Endothelial cell of hepatic sinusoid (primary cell): ENCODE data around the gene GALNT9.

Experiments used
- in situ Hi-C: cut with HindIII; loops from 2 replicates; pipeline ENCODE4 v1.10.0; 2017; ENCODE audit warnings: low sequenced_read_pairs

Gene GALNT9

DNA sequence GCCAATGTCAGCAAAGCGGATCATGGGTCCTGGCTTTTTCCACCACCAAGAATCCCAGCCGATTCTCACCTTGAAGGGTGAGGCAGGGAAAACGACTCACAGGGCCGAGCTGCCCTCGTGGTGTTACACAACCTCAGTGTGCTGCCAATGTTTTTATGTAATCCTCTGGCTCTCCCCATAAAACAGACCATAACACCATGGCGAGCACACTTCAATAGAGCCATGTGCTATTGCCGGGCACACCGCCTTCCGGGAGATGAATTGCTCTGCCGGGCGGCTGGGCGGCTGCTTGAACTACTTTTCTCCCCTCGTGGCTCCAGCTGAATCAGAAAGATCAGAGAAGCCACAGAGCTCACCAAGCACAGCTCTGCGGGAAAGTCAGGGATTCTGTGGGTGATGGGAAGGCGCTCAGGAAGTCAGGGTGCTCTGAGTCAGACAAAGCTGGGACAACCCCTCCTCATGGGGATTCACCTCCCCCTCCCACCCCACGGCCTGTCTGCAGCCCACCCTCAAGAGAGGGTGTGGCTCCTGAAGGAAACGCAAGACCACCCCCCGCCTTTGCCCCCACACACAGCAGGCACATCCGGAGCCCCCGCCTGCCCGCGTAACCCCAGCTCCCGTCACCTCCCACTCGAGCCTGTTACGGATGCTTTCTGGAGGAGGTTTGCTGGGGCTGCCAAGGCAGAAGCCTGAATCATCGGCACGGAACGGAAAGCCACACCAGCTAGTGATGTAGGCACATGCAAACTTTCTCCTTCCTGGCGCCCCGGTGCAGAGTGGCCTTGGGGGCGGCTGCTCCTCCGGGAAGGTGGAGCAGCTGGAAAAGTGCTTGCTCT lies 1.8 kb downstream of the GALNT9 start:
- in situ Hi-C loops: loop anchor here (5.0 to 10.0 kb wide), 3 partner anchors 45 to 223 kb away; no protein-coding TSS in a partner anchor

DNA sequence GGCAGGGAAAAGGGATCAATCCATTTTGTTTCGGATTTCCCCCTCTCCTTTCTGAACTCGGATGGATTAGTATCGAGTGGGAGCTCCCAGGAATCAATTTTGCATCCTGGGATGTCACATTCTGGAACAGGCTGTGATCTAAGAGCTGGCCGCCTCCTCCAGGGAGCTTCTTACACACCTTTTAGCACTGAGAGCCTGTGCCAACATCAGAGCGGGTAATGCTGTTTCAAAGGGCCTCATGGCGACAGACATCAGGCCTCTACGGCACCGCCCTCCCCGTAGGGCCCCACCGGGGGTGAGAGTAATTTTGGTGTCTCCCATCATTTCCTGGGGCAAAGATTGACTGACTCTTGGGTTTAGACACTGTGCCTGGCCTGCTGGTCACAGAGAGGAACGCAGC lies 2.7 kb downstream of the GALNT9 start:
- in situ Hi-C loops: loop anchor here (5.0 to 10.0 kb wide), 3 partner anchors 44 to 222 kb away; no protein-coding TSS in a partner anchor

DNA sequence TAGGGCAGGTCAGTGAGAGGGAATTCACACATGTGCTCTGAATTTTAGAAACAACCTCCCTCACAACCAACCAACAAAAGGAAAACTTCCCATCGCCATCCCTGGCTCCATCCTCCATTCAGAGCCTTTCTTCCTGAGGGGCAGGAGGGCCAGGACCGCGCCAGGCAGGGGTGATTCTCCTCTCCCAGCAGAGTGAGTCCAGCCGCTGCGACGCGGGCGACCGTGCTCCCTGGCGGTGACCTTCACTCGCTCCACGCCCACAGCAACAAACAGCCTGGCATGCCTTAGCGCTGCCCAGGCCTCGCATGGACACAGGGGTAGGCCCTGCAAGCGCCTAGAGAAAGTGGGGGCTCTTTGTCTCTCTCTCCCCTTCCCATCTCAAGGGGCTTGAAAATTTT lies 3.7 kb downstream of the GALNT9 start:
- in situ Hi-C loops: loop anchor here (5.0 to 10.0 kb wide), 3 partner anchors 43 to 221 kb away; no protein-coding TSS in a partner anchor

DNA sequence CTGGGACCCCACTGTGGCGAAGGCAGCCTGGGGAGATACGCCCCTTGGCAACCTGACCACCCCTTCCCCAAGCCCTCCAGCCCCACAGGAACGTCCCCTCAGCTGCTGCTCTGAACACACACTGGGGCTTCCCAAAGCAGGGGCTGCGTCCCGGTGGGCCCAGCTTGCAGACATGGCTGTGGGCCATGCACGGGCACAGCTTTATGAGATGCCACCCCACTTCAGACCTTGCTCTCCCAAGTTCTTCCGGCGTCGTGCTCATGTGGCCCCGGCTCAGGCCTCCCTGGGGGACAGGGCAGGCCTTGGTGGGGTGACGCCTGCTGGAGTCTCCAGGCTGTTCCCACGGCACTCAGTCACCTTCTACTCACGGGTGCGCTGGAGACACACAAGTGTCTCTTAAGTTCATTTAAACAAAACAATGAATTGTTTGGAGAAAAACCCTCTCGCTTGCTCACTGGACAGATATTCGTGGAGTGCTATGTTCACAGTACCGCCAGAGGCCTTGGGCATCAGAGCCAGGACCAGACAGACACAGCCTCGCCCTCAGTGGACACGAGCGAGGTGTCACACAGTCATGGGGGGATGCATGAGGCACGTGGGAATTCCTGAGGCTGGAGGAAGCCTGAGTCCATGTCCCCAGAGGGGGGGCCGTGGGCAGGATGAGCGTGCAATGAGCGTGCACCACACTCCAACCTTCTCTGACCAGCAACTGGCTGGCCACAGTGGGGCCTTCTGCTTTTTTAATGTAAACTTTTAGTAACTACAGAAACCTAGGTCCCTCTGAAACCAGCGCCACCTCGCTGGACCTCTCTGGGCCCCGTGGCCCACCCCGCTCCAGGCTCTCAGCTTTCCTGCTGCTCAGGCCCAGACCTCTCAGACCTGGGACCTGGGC lies 4.3 kb downstream of the GALNT9 start:
- in situ Hi-C loops: loop anchor here (5.0 to 10.0 kb wide), 3 partner anchors 43 to 220 kb away; no protein-coding TSS in a partner anchor

DNA sequence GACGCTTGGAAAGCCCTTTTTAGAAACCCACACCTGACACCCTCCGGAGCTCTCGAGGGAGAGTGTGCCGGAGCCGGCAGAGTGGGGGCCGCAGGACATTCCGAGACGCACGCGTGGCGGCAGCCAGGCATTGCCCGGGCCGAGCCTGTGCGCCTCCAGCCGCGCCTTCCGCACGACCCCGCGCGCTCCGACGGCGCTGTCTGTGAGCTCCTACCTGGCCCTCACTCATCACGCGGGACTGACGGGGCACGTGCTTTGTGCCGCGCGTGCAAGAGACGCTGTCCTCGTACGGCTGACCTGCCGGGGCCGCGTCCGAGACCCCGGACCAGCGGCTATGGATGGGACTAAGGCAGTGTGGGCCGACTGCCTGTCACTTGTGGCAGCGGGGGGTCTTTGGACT lies 5.2 kb downstream of the GALNT9 start:
- in situ Hi-C loops: loop anchor here (10.0 kb wide), 1 partner anchor 219 kb away; no protein-coding TSS in a partner anchor

DNA sequence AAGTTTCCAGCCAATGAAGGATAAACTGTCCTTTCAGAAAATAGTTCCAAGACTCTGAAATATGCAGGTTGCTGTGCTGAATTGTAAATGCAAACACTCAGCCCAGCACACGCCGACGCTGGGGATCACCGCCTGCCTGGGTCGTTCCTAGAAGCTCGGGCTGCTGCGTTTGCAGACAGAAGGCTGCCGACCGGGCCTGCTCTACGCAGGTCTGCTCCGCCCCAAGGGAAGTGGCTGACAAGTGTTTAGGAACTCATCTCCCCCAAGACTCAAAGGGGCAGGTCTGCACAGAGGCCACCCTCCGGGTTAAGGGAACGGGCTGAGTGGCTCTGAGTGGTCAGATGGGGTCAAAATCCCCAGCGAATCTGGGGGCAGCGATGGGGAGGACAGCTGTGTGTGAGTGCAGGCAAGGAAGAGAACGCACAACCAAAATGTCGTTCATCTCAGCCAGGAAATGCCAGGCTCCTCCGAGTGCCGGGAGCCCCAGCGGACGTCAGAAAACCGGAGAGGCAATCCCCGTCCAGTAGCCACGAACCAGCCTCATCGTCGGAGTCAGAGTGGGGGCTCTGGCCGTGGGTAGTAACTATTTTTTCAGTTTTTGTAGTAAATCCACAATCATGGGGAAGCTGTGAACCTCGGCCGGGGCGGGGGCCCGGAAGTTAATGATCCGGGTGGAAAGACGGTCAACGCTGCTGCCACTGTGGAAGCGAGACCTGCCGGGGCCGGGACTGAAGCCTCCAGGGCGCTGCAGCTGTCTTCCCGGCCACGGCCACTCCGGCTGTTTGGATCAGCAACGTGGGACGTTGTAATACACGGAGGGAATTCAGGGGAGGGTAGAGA lies 6.0 kb downstream of the GALNT9 start:
- in situ Hi-C loops: loop anchor here (10.0 kb wide), 1 partner anchor 219 kb away; no protein-coding TSS in a partner anchor

DNA sequence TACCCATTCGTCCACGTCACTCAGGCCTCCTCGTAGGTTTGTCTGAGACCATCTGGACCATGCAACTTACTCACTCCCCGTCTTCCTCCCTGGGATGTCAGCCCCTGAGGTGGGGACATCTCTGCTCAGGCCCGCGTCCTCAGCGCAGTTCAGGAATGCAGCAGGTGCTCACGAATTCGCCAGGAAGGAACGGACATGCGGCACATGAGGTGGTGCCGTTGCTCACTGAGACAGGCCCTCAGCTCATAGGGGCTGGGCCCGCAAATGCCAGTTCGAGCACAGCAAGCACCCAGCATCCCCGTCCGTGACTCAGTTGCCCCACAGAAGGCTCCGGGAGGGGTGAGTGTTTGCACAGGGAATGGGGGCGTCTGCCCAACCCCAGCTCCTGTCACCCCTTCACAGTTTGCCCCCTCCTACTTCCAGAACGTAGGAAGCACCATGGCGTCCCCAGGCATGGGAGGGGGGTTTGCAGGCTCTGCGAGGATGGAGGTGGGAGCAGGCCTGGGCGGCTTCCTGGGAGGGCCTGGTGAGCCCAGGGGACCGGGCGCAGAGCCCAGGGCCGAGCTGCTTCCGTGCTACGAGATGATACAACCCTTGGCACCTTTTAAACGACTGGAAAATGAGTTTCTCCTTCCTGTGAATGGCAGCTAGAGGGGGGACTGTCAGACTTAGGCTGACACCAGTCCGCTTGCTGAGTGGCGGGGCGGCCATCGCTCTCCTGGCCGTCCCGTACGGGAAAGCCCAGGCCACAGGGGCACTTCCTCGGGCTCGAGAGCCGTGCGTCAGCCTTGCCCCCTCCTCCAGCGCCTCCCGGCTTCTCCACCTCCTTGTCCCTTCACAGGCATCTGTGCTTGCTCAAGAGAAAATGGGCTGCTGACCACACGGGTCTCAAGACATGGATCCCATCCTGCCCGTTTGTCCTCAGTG lies 6.9 kb downstream of the GALNT9 start:
- in situ Hi-C loops: loop anchor here (10.0 kb wide), 1 partner anchor 218 kb away; no protein-coding TSS in a partner anchor

DNA sequence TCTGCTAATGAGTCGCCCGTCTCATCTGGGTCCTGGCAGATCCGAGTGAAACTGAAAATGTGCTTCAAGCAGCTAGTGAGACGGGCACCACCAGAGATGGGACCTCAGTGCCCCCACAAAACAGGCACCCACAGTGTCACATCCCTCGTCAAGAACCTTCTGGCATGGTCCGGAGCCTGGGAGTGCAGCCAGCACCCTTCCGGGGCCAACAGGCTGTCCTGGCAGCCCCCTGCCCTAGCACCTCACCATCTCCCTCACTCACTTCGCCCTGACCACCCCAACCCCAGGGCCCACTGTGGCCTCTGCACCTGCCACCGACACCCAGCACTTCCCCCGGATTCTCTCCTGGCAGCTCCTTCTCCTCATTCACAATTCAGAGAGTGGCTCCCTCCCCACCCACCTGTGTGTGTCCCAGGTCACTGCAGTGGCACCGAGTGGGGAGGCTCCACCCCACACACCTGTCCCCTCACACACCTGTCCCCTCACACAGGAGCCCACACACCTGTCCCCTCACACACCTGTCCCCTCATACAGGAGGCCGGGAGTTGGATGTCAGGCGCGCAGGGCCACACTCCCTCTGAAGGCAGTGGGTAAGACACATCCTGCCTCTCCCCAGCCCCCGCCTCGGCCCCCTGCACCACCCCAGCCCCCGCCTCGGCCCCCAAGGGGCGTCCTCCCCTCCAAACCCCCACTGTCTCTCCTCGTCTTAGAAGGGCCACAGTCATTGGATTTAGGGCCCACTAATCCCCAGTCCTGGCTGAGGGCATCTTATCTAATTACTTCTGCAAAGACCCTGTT lies 7.9 kb downstream of the GALNT9 start:
- in situ Hi-C loops: loop anchor here (10.0 kb wide), 1 partner anchor 217 kb away; no protein-coding TSS in a partner anchor

DNA sequence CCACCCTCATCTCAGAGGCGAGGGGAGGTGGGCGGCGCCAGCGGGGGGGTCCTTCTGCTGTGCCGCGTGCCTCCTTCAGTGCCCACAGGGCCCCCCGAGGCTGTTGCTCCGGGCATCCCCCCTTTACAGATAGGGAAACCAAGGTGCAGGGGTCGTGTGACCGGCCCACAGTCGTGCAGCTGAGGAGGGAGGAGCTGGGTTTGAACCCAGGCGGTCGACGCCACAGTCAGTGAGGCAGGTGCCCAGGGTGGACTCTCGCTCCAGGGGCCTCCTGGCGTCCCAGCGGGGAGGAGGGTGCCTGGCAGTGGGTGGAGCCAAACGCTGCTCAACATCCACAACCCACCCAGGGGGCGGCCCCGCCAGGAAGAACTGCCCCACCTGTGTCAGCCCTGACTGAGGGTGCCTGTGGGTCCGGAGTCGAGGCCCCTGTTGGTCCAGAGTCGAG lies 8.6 kb downstream of the GALNT9 start:
- in situ Hi-C loops: loop anchor here (10.0 kb wide), 1 partner anchor 216 kb away; no protein-coding TSS in a partner anchor

DNA sequence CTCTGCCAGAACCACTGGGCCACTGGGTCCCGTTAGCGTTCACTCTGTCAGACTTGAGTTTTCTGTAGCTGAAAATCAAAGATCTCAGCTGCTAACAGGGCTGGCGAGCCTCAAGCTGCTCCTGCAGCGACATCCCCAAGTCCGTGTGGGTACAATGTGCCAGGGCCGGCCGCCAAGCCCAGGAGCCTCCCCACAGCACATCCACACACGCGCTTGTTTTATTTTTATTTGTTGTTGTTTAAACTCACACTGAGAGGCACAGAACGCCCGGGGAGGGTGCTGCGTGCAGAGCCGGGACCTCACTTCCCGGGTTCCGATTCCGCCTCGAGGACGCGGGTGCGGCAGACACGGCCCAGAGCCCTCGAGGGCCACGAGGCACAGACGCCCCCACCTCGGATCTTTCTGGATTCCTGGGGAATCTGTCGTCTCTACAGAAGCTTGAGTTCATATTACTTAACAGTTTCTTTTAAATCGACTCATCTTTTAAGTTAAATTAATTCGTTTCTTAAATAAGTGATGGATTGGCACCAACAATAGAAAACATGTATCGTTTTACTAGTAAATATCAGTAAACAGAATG lies 9.3 kb downstream of the GALNT9 start:
- in situ Hi-C loops: loop anchor here (10.0 kb wide), 1 partner anchor 215 kb away; no protein-coding TSS in a partner anchor

DNA sequence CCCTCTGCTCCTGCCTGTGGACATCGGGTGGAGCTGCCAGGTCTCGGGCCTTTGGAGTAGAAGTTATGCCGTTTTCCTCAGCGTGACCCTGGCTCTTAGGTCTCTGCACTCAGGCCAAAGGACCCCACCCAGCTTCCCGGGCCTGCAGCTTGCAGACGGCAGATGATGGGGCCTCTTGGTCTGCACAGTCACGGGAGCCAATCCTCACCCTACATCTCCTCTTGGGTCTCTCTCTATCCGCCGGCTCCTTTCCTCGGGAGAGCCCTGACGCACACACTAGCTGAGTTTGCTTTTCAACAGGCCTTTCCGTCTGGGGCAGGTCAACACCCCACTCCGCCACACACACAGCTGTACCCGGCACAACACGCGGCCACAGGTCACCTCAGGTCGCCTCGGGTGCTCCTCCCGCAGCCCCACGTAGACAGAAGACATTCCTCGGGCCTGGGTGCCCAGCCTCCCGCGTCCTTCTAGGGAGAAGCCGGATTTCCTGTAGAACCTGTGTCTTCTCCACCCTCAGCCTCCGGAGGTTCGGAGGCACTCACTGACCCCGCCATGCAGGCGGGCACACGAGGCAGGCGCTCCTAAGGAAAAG lies 9.9 kb downstream of the GALNT9 start:
- in situ Hi-C loops: no loop called here

DNA sequence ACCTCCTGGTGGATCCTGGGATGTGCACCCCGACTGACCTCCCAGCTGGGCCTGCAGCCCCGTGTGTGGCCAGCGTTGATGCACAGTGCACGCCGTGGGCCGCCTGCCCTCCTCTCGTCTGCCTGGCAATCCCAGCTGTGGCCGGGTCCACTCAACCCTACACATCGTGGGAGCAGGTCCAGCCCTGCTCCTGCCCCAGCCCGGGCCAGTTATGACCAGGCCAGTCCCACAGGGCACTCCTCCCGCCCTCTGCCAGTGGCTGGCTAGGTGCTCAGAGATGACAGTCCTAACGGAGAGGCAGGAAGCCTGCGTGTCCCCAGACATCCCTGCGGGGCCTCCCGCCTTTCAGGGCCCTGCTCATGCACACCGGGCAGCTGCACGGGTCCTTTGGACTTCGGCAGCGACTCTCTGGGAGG lies 10.8 kb downstream of the GALNT9 start:
- in situ Hi-C loops: no loop called here

DNA sequence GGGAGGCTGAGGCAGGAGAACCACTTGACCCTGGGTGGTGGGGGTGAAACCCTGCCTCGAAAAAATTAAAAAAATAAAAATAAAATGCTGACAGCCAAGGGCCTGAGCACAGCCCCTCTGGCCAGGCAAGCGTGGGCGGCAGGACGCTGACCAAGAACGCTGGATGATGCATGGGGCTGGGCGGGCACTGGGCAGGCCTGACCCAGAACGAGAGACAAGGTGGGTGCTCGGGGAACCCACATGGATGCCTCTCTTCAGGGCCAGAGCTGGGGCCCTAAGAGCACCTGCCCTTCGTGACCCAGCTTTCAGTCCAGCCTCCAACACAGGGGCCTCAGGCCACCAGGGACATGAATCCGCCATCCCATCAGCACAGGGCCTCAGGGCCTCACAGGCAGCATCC lies 11.3 kb downstream of the GALNT9 start:
- in situ Hi-C loops: no loop called here

DNA sequence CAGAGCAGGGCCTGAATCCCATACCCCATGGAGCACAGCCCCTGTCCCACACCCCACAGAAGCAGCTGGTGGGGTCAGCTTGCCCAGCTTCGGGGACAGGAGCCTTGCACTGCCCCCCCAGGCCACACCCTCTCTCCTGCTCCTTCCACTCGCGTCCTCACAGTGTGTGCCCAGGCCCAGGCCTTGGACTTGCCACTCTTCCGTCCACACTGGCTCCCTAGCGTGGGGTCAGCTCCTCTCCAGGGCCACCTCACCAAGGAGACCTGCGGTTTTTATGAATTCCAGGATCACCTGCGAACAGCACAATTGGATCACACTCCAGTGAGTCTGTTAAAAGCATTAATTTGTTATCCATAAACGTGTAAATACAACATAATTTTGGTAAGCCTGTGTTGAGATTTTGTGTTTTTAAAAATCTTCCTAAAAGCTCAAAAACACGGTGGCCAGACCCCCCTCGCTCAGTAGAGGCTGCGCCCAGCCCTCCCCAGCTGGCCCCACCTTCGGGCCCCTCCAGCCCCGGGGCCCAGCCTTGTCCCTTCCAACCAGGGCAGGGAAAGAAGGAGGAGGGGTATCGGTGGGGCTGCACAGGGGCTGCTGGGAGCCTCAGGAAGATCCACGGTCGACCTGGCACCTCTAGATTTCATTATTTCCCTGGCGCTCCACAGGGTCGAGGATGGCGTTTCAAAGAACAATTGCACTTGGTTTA lies 12.0 kb downstream of the GALNT9 start:
- in situ Hi-C loops: no loop called here

DNA sequence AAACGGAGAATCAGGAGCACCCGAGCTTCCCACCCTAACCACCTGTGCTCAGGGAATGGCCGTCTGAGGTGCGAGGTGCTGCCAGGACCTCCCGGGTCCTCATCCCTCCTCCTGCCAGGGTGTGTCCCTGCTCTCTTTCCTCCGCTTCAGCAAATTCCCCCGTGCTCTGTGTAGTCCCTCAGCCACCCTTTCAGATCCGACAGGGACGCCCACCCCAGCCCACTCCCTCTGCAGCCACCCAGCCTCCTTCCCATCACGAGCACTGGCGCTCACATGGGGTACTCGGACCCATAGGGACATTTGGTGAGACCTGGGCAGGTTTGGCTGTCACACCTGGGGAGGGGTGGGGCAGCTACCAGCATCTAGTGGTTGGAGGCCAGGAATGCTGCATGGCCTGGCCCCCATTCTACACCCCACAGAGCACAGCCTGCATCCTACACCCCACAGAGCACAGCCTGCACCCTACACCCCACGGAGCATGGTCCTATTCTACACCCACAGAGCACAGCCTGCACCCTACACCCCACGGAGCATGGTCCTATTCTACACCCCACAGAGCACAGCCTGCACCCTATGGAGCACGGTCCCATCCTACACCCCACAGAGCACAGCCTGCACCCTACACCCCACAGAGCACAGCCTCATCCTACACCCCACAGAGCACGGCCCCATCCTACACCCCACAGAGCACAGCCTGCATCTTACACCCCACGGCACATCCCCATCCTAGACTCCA lies 12.7 kb downstream of the GALNT9 start:
- in situ Hi-C loops: no loop called here

DNA sequence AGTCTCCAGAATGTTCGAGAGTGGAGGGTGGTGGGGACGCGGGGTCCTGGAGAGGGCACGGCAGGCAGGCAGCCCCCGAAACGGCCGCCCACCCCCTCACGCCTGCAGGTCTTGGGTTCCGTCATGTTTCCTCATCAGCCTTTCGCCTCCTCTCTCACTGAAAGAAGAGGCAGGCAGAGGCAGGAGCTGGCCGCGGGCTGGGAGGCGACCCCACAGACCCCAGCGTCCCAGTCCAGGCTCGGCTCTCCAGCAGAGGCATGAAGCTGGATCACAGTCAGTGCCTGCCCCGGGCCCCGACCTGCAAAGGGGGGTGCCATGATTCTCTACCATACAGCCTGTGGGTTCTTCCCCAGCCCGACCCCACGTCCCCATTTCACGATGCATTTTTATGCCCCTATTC lies 13.4 kb downstream of the GALNT9 start:
- in situ Hi-C loops: no loop called here
